WERI-Rb-1 (cell line): ENCODE results near the gene SRL.

ENCODE experiments used
- DNase-seq: peaks from one replicate; pipeline ENCODE4 v3.0.0-alpha.2; 2020
- H3K27ac ChIP-seq: fragments of 250-450 bp; sonication (Bioruptor Pico); 2 replicates; pipeline ENCODE4 v1.5.1; 2020; ENCODE audit warnings: mild to moderate bottlenecking, moderate library complexity
- H3K27me3 ChIP-seq: fragments of 250-450 bp; sonication (Bioruptor Pico); 2 replicates; pipeline ENCODE4 v1.5.1; 2021; ENCODE audit warnings: mild to moderate bottlenecking, low read depth, moderate library complexity; ENCODE audit not compliant: insufficient read depth, severe bottlenecking
- H3K36me3 ChIP-seq: fragments of 250-450 bp; sonication (Bioruptor Pico); 2 replicates; pipeline ENCODE4 v1.5.1; 2020; ENCODE audit warnings: mild to moderate bottlenecking, moderate library complexity
- H3K4me3 ChIP-seq: 2 replicates; pipeline ENCODE4 v1.5.1; 2011; ENCODE audit warnings: low read depth, mild to moderate bottlenecking, control low read depth, low read length
- H3K9me3 ChIP-seq: fragments of 250-450 bp; sonication (Bioruptor Pico); 2 replicates; pipeline ENCODE4 v1.5.1; 2021; ENCODE audit warnings: mild to moderate bottlenecking, moderate library complexity; ENCODE audit not compliant: severe bottlenecking
- CTCF ChIP-seq: IDR thresholded peaks from 2 replicates; pipeline ENCODE4 v1.5.1; 2011; ENCODE audit warnings: low read depth, mild to moderate bottlenecking, control low read depth, inconsistent platforms, low read length

The SRL gene

DNA sequence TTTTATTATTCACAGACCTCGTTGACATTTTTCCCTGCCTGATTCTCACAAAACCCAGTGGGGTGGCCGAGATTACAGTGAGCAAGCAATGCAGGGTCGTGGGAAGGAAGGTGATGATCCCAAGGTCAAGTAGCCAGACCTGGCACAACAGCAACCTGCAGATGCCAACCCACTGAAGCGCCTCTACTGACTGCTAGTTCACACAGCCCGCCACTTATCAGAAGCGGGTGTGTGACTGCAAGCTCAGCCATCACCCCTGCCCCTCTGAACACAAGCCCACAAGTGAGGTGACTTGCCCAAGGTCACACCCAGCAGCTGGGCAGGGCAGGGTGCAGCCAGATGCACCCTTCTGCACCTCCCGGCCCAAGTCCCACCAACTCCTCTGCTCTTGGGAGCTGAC lies 23.8 kb upstream of the SRL start:
- H3K27ac ChIP-seq, result no peak overlapping the region
- no peak for TF ChIP-seq CTCF
- no peak overlapping the region for H3K4me3 ChIP-seq
- no peak for DNase-seq
- H3K36me3 ChIP-seq, result peaks cover 73% of the 10 kb centered on the region
- H3K9me3 ChIP-seq, result no peaks in the 10 kb centered on the region
- H3K27me3 ChIP-seq, result no peaks in the 10 kb centered on the region

- peaks cover 73% of the 10 kb centered on the region for H3K36me3 ChIP-seq
- no peak overlapping the region for H3K4me3 ChIP-seq
- H3K27me3 ChIP-seq, result no peaks in the 10 kb centered on the region
- no peak overlapping the region for H3K27ac ChIP-seq
- no peaks in the 10 kb centered on the region for H3K9me3 ChIP-seq
- DNase-seq, result no peak
- no peak for TF ChIP-seq CTCF
These were observed 22.7 kb upstream of the SRL start for GRCh38 chr16:4264546-4264945.

- no peak for DNase-seq
- no peak overlapping the region for H3K4me3 ChIP-seq
- H3K9me3 ChIP-seq, result no peaks in the 10 kb centered on the region
- no peaks in the 10 kb centered on the region for H3K27me3 ChIP-seq
- H3K36me3 ChIP-seq, result peaks cover 77% of the 10 kb centered on the region
- no peak overlapping the region for H3K27ac ChIP-seq
- TF ChIP-seq CTCF, result no peak
These were observed 21.9 kb upstream of the SRL start for GRCh38 chr16:4263504-4264436.

- H3K4me3 ChIP-seq, result no peak overlapping the region
- TF ChIP-seq CTCF, result no peak
- H3K36me3 ChIP-seq, result peaks cover 74% of the 10 kb centered on the region
- H3K9me3 ChIP-seq, result no peaks in the 10 kb centered on the region
- DNase-seq, result no peak
- H3K27ac ChIP-seq, result no peak overlapping the region
- no peaks in the 10 kb centered on the region for H3K27me3 ChIP-seq
These were observed 20.5 kb upstream of the SRL start for GRCh38 chr16:4262303-4262835.

DNA sequence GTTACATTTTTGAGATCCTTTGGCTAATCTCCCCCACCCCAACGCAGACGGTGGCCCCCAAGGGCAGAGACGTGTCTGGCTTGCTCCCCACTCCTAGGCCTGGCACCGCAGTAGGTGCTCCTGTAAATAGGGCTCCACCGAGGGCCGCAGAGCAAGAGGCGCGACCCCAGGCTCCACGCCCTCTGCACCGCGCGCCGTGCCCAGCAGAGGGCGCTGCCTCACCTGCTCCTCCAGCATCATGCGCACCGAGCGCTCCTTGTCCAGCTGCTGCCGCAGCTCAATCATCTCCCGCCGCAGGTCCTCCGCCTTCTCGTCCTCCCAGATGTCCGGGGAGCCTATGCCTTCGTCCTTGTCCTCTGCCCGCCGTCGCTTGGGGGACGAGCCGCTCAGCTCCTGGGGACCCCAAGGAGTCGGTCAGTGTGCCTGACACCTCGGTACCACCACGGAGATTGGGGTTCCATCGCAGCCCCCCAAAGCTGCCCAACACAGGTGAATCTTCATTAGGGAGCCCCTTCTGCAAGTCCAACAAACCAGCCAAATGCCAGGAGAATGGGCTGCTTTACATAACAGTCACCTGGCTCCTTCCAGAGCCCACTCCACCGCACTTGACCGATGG lies 19.8 kb upstream of the SRL start:
- peak; percentile 90 for TF ChIP-seq CTCF
- H3K4me3 ChIP-seq, result no peak overlapping the region
- H3K27me3 ChIP-seq, result no peaks in the 10 kb centered on the region
- no peaks in the 10 kb centered on the region for H3K9me3 ChIP-seq
- DNase-seq, result peak; percentile 71
- H3K27ac ChIP-seq, result no peak overlapping the region
- peaks cover 68% of the 10 kb centered on the region for H3K36me3 ChIP-seq
